H9 (cell line): ENCODE results near the gene RIBC1. TPM values are rescaled to one million over a fixed set of nuclear protein-coding genes. Genes with fewer than 3 reads are reported as not detected.

Source experiments
- DNase-seq: peaks from one replicate; pipeline ENCODE4 v3.0.0-alpha.2; 2017
- H2AFZ ChIP-seq: one replicate; pipeline ENCODE4 v1.6.1; 2013; ENCODE audit warnings: mild to moderate bottlenecking, low read length, control low read depth, moderate library complexity
- H2AK5ac ChIP-seq: 2 replicates; pipeline ENCODE4 v1.6.1; 2013; ENCODE audit warnings: low read length, control low read depth, mixed read lengths; ENCODE audit not compliant: insufficient read length
- H2BK120ac ChIP-seq: one replicate; pipeline ENCODE4 v1.6.1; 2013; ENCODE audit warnings: low read depth, mild to moderate bottlenecking, low read length, control low read depth, inconsistent platforms; ENCODE audit not compliant: poor library complexity, severe bottlenecking
- H2BK12ac ChIP-seq: 2 replicates; pipeline ENCODE4 v1.6.1; 2013; ENCODE audit warnings: low read length, control low read depth, mixed read lengths, low read depth; ENCODE audit not compliant: insufficient read length
- H2BK15ac ChIP-seq: 2 replicates; pipeline ENCODE4 v1.6.1; 2013; ENCODE audit warnings: low read depth, low read length, control low read depth
- H2BK20ac ChIP-seq: one replicate; pipeline ENCODE4 v1.6.1; 2013; ENCODE audit warnings: low read depth, mild to moderate bottlenecking, low read length, control low read depth, inconsistent platforms; ENCODE audit not compliant: poor library complexity, severe bottlenecking
- H2BK5ac ChIP-seq: 2 replicates; pipeline ENCODE4 v1.6.1; 2013; ENCODE audit warnings: low read length, control low read depth, mixed read lengths; ENCODE audit not compliant: insufficient read length
- H3K14ac ChIP-seq: 2 replicates; pipeline ENCODE4 v1.6.1; 2013; ENCODE audit warnings: low read length, control low read depth; ENCODE audit not compliant: insufficient read depth
- H3K18ac ChIP-seq: 2 replicates; pipeline ENCODE4 v1.6.1; 2013; ENCODE audit warnings: low read depth, mild to moderate bottlenecking, mixed read lengths, low read length, control low read depth; ENCODE audit not compliant: insufficient read length
- H3K23ac ChIP-seq: 2 replicates; pipeline ENCODE4 v1.6.1; 2013; ENCODE audit warnings: low read length, control low read depth, mixed read lengths, low read depth; ENCODE audit not compliant: insufficient read length
- H3K23me2 ChIP-seq: 2 replicates; pipeline ENCODE4 v1.6.1; 2013; ENCODE audit warnings: low read depth, mild to moderate bottlenecking, mixed read lengths, low read length, control low read depth; ENCODE audit not compliant: insufficient read length, poor library complexity, severe bottlenecking
- H3K27ac ChIP-seq: 2 replicates; pipeline ENCODE4 v1.5.1; 2013; ENCODE audit warnings: low read length, control low read depth, mixed read lengths, low read depth; ENCODE audit not compliant: insufficient read length
- H3K27me3 ChIP-seq: 2 replicates; pipeline ENCODE4 v1.6.1; 2013; ENCODE audit warnings: low read length, control low read depth, inconsistent platforms; ENCODE audit not compliant: insufficient read depth
- H3K4ac ChIP-seq: 2 replicates; pipeline ENCODE4 v1.6.1; 2013; ENCODE audit warnings: low read depth, mild to moderate bottlenecking, control low read depth, inconsistent platforms, low read length, moderate library complexity
- H3K4me1 ChIP-seq: 2 replicates; pipeline ENCODE4 v1.6.1; 2013; ENCODE audit warnings: low read length, control low read depth, inconsistent platforms; ENCODE audit not compliant: insufficient read depth
- H3K4me2 ChIP-seq: 2 replicates; pipeline ENCODE4 v1.6.1; 2013; ENCODE audit warnings: low read length, control low read depth, mixed read lengths; ENCODE audit not compliant: insufficient read length, insufficient read depth
- H3K56ac ChIP-seq: 2 replicates; pipeline ENCODE4 v1.6.1; 2013; ENCODE audit warnings: low read depth, mild to moderate bottlenecking, mixed read lengths, low read length, control low read depth; ENCODE audit not compliant: insufficient read length
- H3K79me1 ChIP-seq: 2 replicates; pipeline ENCODE4 v1.6.1; 2013; ENCODE audit warnings: low read depth, mild to moderate bottlenecking, moderate library complexity, low read length, control low read depth, inconsistent platforms; ENCODE audit not compliant: insufficient read depth, poor library complexity, severe bottlenecking
- H3K79me2 ChIP-seq: 2 replicates; pipeline ENCODE4 v1.6.1; 2013; ENCODE audit warnings: low read length, control low read depth, inconsistent platforms; ENCODE audit not compliant: insufficient read depth
- H3K9ac ChIP-seq: 2 replicates; pipeline ENCODE4 v1.6.1; 2013; ENCODE audit warnings: low read length, control low read depth, mixed read lengths; ENCODE audit not compliant: insufficient read length; ENCODE audit errors: extremely low read depth
- H3K9me3 ChIP-seq: one replicate; pipeline ENCODE4 v1.6.1; 2013; ENCODE audit warnings: low read depth, low read length, inconsistent platforms; ENCODE audit not compliant: control insufficient read depth
- H3T11ph ChIP-seq: one replicate; pipeline ENCODE4 v1.6.1; 2013; ENCODE audit warnings: mild to moderate bottlenecking, low read length, control low read depth, inconsistent platforms
- H4K20me1 ChIP-seq: one replicate; pipeline ENCODE4 v1.6.1; 2013; ENCODE audit not compliant: control insufficient read depth, insufficient read length, insufficient read depth
- H4K5ac ChIP-seq: 2 replicates; pipeline ENCODE4 v1.6.1; 2013; ENCODE audit warnings: low read depth, mild to moderate bottlenecking, mixed read lengths, low read length, control low read depth; ENCODE audit not compliant: insufficient read length
- H4K8ac ChIP-seq: replicated peaks from 2 replicates; pipeline ENCODE4 v1.6.1; 2013; ENCODE audit warnings: low read length, control low read depth, mixed read lengths, low read depth; ENCODE audit not compliant: insufficient read length
- H4K91ac ChIP-seq: 2 replicates; pipeline ENCODE4 v1.6.1; 2013; ENCODE audit warnings: low read depth, mild to moderate bottlenecking, moderate library complexity, mixed read lengths, low read length, control low read depth; ENCODE audit not compliant: insufficient read length
- H3K27ac Mint-ChIP-seq, 3 experiments: 2 replicates in 2 of 3; 3 replicates in 1 of 3; pipeline ENCODE4 v1.8.0; 2020 to 2021; ENCODE audit warnings: mixed read lengths in 3 of 3, mild to moderate bottlenecking in 1 of 3, moderate library complexity in 1 of 3
- H3K27me3 Mint-ChIP-seq: 2 replicates; pipeline ENCODE4 v1.8.0; 2021; ENCODE audit warnings: low read depth, mild to moderate bottlenecking, moderate library complexity, mixed read lengths
- H3K36me3 Mint-ChIP-seq, 3 experiments: 2 replicates in 2 of 3; 3 replicates in 1 of 3; pipeline ENCODE4 v1.8.0; 2020 to 2021; ENCODE audit warnings: low read depth in 3 of 3, mixed read lengths in 3 of 3; ENCODE audit not compliant: insufficient read depth in 1 of 3
- H3K4me1 Mint-ChIP-seq, 2 experiments: 2 replicates each; pipeline ENCODE4 v1.8.0; 2020; ENCODE audit warnings: mixed read lengths in 2 of 2
- H3K4me3 Mint-ChIP-seq, 2 experiments: 2 replicates in 1 of 2; 3 replicates in 1 of 2; pipeline ENCODE4 v1.8.0; 2020 to 2021; ENCODE audit warnings: mild to moderate bottlenecking in 2 of 2, mixed read lengths in 2 of 2, moderate library complexity in 1 of 2
- H3K9me3 Mint-ChIP-seq, 2 experiments: 2 replicates in 1 of 2; 3 replicates in 1 of 2; pipeline ENCODE4 v1.8.0; 2020; ENCODE audit warnings: mild to moderate bottlenecking in 2 of 2, mixed read lengths in 2 of 2, moderate library complexity in 1 of 2
- WGBS: extraction: QIAGEN DNeasy Blood & Tissue Kit; methylation state at CpG from one replicate; pipeline ENCODE4 v1.1.7; 2013; ENCODE audit warnings: missing lambda C conversion rate, low lambda C conversion rate, mixed read lengths; ENCODE audit not compliant: insufficient read length; ENCODE audit errors: extremely low coverage; 5-methylcytosine and 5-hydroxymethylcytosine counted together
- microRNA-seq: library from miRNA; unstranded; fragments of <30 nt; microRNA quantifications from one replicate; pipeline ENCODE4, GENCODE V29; 2020; ENCODE audit warnings: borderline microRNAs expressed
- total RNA-seq: library from RNA; stranded (reverse); gene quantifications from 2 replicates; pipeline ENCODE4 v1.2.1, GENCODE V29; 2021
- TF ChIP-seq, protein P1 (sequence below): fragments of 200-600 bp; sonication (generic); conservative IDR thresholded peaks from 3 replicates; pipeline ENCODE4 v1.8.0; 2021; ENCODE audit warnings: antibody characterized with exemption, mild to moderate bottlenecking

Gene RIBC1
- total RNA-seq, 1 experiment from 2014 or later: 1.2 TPM

- Histone ChIP-seq H2BK5ac (no peak overlapping the region), H3K4me1 (no peaks in the 10 kb centered on the region), H3K18ac (no peak overlapping the region), H3T11ph (no peak overlapping the region), H4K8ac (no peak overlapping the region), H3K14ac (no peak overlapping the region), H3K79me1 (no peaks in the 10 kb centered on the region), H4K5ac (no peak overlapping the region), H2BK15ac (no peak overlapping the region), H2BK20ac (no peak overlapping the region), H3K9me3 (peaks cover 14% of the 10 kb centered on the region), H3K4me2 (no peak overlapping the region), H2AK5ac (no peak overlapping the region), H3K27ac (no peak overlapping the region), H3K27me3 (0 out of 2 replicates have a peak, but pooled peaks cover 2% of the 10 kb centered on the region), H2BK12ac (no peak overlapping the region), H3K4ac (no peak overlapping the region), H3K23ac (no peak overlapping the region), H3K9ac (no peak overlapping the region), H4K91ac (no peak overlapping the region), H3K56ac (no peak overlapping the region), H3K23me2 (no peaks in the 10 kb centered on the region), H2AFZ (no peak overlapping the region), H3K79me2 (no peaks in the 10 kb centered on the region), H4K20me1 (no peaks in the 10 kb centered on the region), H2BK120ac (no peak overlapping the region)
- H3K27ac Mint-ChIP-seq: peak overlapping the region in 1 of 3 experiments; percentile 58; a peak in 1 of 7 replicates
- peaks cover 0 to 6% (median 4%) of the 10 kb centered on the region in 3 experiments; a peak in 4 of 7 replicates for H3K36me3 Mint-ChIP-seq
- H3K27me3 Mint-ChIP-seq: peaks cover 12% of the 10 kb centered on the region
- H3K4me1 Mint-ChIP-seq: peaks cover 0 to 12% of the 10 kb centered on the region in 2 experiments; a peak in 2 of 4 replicates
- no peak overlapping the region for H3K4me3 Mint-ChIP-seq
- TF ChIP-seq, protein P1, sequence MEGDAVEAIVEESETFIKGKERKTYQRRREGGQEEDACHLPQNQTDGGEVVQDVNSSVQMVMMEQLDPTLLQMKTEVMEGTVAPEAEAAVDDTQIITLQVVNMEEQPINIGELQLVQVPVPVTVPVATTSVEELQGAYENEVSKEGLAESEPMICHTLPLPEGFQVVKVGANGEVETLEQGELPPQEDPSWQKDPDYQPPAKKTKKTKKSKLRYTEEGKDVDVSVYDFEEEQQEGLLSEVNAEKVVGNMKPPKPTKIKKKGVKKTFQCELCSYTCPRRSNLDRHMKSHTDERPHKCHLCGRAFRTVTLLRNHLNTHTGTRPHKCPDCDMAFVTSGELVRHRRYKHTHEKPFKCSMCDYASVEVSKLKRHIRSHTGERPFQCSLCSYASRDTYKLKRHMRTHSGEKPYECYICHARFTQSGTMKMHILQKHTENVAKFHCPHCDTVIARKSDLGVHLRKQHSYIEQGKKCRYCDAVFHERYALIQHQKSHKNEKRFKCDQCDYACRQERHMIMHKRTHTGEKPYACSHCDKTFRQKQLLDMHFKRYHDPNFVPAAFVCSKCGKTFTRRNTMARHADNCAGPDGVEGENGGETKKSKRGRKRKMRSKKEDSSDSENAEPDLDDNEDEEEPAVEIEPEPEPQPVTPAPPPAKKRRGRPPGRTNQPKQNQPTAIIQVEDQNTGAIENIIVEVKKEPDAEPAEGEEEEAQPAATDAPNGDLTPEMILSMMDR: no peak
- WGBS: no CpG with 5 or more reads among the region's 5 CpGs
- DNase-seq: peak; percentile 55
- peaks cover 61 to 68% of the 10 kb centered on the region in 2 experiments for H3K9me3 Mint-ChIP-seq
Observed at GRCh38 chrX:53479301-53479700, 56.6 kb downstream of the RIBC1 start.

Small RNA genes lying within 50 kb of the gene (microRNA-seq; reads per million reads assigned to microRNA genes)
- not detected for gene MIR6857

Other genes with a start within 250 kb of the RIBC1 start
- 98.7 and 105 TPM in 2 replicates for gene KDM5C, start 197.7 kb upstream of the RIBC1 start, total RNA-seq
- gene IQSEC2, start 141.3 kb upstream of the RIBC1 start, total RNA-seq: 7.0 and 8.4 TPM in 2 replicates
- gene SMC1A, start 219 bp upstream of the RIBC1 start, total RNA-seq: 100 and 104 TPM in 2 replicates
- 112 and 119 TPM in 2 replicates for gene HSD17B10, start 11.5 kb downstream of the RIBC1 start, total RNA-seq